Lower leg skin (tissue), 4 donors: ENCODE results near the gene PPP2R3C. TPM values are rescaled to one million over a fixed set of nuclear protein-coding genes. Genes with fewer than 3 reads are reported as not detected.

Source experiments
- DNase-seq, 2 donors: peaks; one replicate each; pipeline ENCODE4 v3.0.0-alpha.2; 2019; ENCODE audit warnings: low spot score in 2 of 2
- H3K4me3 ChIP-seq: fragments of 200-600 bp; sonication (generic); 2 replicates; pipeline ENCODE4 v1.5.1; 2017; ENCODE audit warnings: mild to moderate bottlenecking, low read depth; ENCODE audit not compliant: poor library complexity, severe bottlenecking
- CTCF ChIP-seq, 3 donors: fragments of 450-650 bp; IDR thresholded peaks; one replicate each; pipeline ENCODE4 v1.5.1; 2016; ENCODE audit warnings: antibody characterized with exemption in 3 of 3, mild to moderate bottlenecking in 3 of 3, moderate library complexity in 2 of 3
- POLR2A ChIP-seq, 2 donors: fragments of 450-650 bp; IDR thresholded peaks; one replicate each; pipeline ENCODE4 v1.6.1; 2016 to 2017; ENCODE audit warnings: antibody characterized with exemption in 2 of 2, mild to moderate bottlenecking in 1 of 2, moderate library complexity in 1 of 2
- WGBS, 2 donors: methylation state at CpG; one replicate each; pipeline ENCODE4 v1.1.5; 2018; 5-methylcytosine and 5-hydroxymethylcytosine counted together
- intact Hi-C: fragments of 100-400 bp; cut with DNase I; formaldehyde crosslinking; loops from one replicate; pipeline ENCODE4 v1.15.0; 2023; ENCODE audit warnings: low total_unique reads
- total RNA-seq, 4 donors: library from RNA; depleted of rRNA; stranded (reverse); fragments of >200 nt; gene quantifications; one replicate each; pipeline ENCODE4 v1.1.0, GENCODE V29; 2016

The PPP2R3C gene
- total RNA-seq, 4 donors from 2014 or later: 4.3 to 20.8 (median 6.8) TPM

- H3K4me3 ChIP-seq: no peak overlapping the region
- TF ChIP-seq POLR2A (IDR thresholded peaks at IDR 0.05) (no peak), CTCF (IDR thresholded peaks at IDR 0.05) (no peak)
- 73 to 82% methylated on average over 4 of the region's 4 CpGs for WGBS, 2 donors
- DNase-seq: no peak
- intact Hi-C loops: no loop called here
Observed at GRCh38 chr14:35047976-35048513, 73.7 kb downstream of the PPP2R3C start.

GRCh38 chr14:35046751-35047536, 74.8 kb downstream of the PPP2R3C start:
- intact Hi-C loops: no loop called here
- TF ChIP-seq CTCF (IDR thresholded peaks at IDR 0.05) (no peak), POLR2A (IDR thresholded peaks at IDR 0.05) (no peak)
- WGBS, 2 donors: 22 to 25% methylated on average over 23 of the region's 23 CpGs
- peak; percentile 54 to 89 for DNase-seq
- peak overlapping the region; percentile 77 for H3K4me3 ChIP-seq

GRCh38 chr14:35046048-35046750, 75.6 kb downstream of the PPP2R3C start, which contains the start of gene FAM177A1:
Gene FAM177A1 (plus strand): TSS chr14:35046272. CDS start chr14:35046464, 192 bp downstream.
- TF ChIP-seq POLR2A (IDR thresholded peaks at IDR 0.05): no peak
- TF ChIP-seq CTCF (IDR thresholded peaks at IDR 0.05): peak in 1 of 3 donors; percentile 27
- peak within 1 kb of the TSS; percentile 77 for H3K4me3 ChIP-seq
- intact Hi-C loops: no loop called here
- peak; percentile 97 to 100 for DNase-seq
- 0% methylated on average over 26 to 30 of the region's 77 CpGs for WGBS, 2 donors

GRCh38 chr14:35045798-35046047, 76.1 kb downstream of the PPP2R3C start:
- intact Hi-C loops: no loop called here
- no peak overlapping the region for H3K4me3 ChIP-seq
- TF ChIP-seq CTCF (IDR thresholded peaks at IDR 0.05) (no peak), POLR2A (IDR thresholded peaks at IDR 0.05) (no peak)
- WGBS, 2 donors: 0% methylated on average over 6 of the region's 6 CpGs
- DNase-seq: no peak

- intact Hi-C loops: no loop called here
- no peak overlapping the region for H3K4me3 ChIP-seq
- no peak for DNase-seq
- WGBS, 2 donors: 15 to 17% methylated on average over 8 of the region's 8 CpGs
- TF ChIP-seq POLR2A (IDR thresholded peaks at IDR 0.05) (no peak), CTCF (IDR thresholded peaks at IDR 0.05) (no peak)
Observed at GRCh38 chr14:35044939-35045797, 76.6 kb downstream of the PPP2R3C start.
